ENCODE measurements around the gene CUEDC2. TPM values are rescaled to one million over a fixed set of nuclear protein-coding genes. Genes with fewer than 3 reads are reported as not detected.
"Not testable (repeated sequence)": the region's sequence is repeated elsewhere in the genome, so short reads cannot be mapped to it uniquely, and the experiment has no call there.

The CUEDC2 gene
- total RNA-seq, 1 donor from 2014 or later = 57.7 TPM

DNA sequence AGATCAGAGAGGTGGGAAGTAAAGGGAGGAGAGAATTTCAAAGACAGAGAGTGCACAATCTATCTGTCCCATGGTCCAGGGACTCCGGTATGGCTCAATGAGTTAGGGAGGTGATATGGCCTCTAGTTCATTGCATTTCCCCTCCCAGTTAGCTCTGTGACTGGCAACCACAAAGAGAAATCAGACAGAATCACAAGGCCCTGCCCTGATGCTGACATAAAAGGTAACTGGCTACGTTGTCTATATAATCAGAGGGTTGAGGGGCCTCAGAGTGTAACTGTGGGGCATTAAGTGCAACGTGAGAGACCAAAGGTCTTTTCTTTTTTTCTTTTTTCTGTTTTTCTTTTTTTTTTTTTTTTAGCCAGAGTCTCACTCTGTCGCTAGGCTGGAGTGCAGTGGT is 26.3 kb upstream of the CUEDC2 start:
- H3K36me3 Mint-ChIP-seq (ENCODE audit: low read depth) = peaks cover 2% of the 10 kb centered on the region
- H3K4me3 Mint-ChIP-seq (ENCODE audit: unreplicated experiment) = no peak overlapping the region
- no peak overlapping the region for H3K27ac Mint-ChIP-seq (ENCODE audit: unreplicated experiment)
- no peaks in the 10 kb centered on the region for H3K9me3 Mint-ChIP-seq (ENCODE audit: low read depth)
- TF ChIP-seq, protein P1, sequence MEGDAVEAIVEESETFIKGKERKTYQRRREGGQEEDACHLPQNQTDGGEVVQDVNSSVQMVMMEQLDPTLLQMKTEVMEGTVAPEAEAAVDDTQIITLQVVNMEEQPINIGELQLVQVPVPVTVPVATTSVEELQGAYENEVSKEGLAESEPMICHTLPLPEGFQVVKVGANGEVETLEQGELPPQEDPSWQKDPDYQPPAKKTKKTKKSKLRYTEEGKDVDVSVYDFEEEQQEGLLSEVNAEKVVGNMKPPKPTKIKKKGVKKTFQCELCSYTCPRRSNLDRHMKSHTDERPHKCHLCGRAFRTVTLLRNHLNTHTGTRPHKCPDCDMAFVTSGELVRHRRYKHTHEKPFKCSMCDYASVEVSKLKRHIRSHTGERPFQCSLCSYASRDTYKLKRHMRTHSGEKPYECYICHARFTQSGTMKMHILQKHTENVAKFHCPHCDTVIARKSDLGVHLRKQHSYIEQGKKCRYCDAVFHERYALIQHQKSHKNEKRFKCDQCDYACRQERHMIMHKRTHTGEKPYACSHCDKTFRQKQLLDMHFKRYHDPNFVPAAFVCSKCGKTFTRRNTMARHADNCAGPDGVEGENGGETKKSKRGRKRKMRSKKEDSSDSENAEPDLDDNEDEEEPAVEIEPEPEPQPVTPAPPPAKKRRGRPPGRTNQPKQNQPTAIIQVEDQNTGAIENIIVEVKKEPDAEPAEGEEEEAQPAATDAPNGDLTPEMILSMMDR (IDR thresholded peaks at IDR 0.05) = no peak
- H3K4me1 Mint-ChIP-seq (ENCODE audit: low read depth) = peaks cover 27% of the 10 kb centered on the region
- peaks cover 5% of the 10 kb centered on the region for H3K27me3 Mint-ChIP-seq (ENCODE audit: low read depth)
- no peak for DNase-seq (ENCODE audit: low spot score)

DNA sequence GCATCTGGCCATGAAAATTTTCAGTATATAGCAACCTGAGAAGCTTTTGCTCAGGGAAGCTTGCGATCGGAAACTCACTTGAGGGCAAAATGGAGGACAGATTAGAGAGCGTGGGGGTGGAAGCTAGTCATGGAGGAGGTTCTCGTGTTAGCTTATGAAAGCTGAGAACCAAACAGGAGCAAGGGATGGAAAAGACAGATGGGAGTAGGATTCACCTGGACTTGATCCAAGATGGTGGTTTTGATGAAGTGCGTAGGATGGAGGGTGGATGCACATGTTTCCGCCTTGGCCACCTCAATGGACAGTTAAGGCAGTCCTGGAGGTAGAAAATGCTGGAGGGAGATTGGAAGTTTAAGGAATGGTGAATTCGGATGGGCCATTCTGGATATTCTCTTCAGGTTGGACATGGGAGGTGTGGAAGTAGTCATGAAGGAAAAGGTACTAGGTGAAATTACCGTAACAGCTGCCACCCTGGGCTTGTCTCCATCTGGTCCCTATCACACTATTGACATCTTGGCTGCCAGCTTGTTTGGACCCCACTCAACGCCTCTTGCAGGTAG is 25.3 kb upstream of the CUEDC2 start:
- no peaks in the 10 kb centered on the region for H3K9me3 Mint-ChIP-seq (ENCODE audit: low read depth)
- H3K4me1 Mint-ChIP-seq (ENCODE audit: low read depth) = peaks cover 32% of the 10 kb centered on the region
- no peak overlapping the region for H3K27ac Mint-ChIP-seq (ENCODE audit: unreplicated experiment)
- DNase-seq (ENCODE audit: low spot score) = no peak
- H3K27me3 Mint-ChIP-seq (ENCODE audit: low read depth) = peaks cover 3% of the 10 kb centered on the region
- TF ChIP-seq, protein P1 (IDR thresholded peaks at IDR 0.05) = no peak
- H3K36me3 Mint-ChIP-seq (ENCODE audit: low read depth) = peaks cover 2% of the 10 kb centered on the region
- H3K4me3 Mint-ChIP-seq (ENCODE audit: unreplicated experiment) = no peak overlapping the region

DNA sequence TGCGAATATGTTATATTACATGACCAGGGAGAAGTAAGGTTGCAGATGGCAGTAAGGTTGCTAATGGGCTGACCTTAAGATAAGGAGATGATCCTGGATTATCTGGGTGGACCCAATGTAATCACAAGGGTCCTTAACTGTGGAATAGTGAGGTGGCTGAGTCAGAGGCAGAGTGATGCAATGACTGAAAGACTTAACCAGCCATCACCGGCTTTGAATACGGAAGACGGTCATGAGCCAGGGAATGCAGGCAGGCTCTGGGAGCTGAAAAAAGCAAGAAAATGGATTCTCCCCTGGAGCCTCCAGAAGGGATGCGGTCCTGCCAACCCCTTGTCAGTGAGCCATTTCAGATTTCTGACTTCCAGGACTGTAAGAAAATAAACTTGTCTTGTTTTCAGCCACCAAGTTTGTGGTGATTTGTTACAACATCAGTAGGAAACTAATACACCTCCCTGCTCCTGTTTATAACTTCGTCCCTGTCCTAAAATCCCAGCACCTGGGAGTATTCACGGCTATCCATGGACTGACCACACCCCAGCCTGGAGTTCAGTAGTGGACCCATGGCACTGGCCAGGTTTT is 23.6 kb upstream of the CUEDC2 start:
- DNase-seq (ENCODE audit: low spot score) = no peak
- no peak overlapping the region for H3K4me3 Mint-ChIP-seq (ENCODE audit: unreplicated experiment)
- H3K4me1 Mint-ChIP-seq (ENCODE audit: low read depth) = peaks cover 24% of the 10 kb centered on the region
- H3K36me3 Mint-ChIP-seq (ENCODE audit: low read depth) = peaks cover 2% of the 10 kb centered on the region
- TF ChIP-seq, protein P1 (IDR thresholded peaks at IDR 0.05) = no peak
- H3K9me3 Mint-ChIP-seq (ENCODE audit: low read depth) = no peaks in the 10 kb centered on the region
- peak overlapping the region; percentile 70 for H3K27ac Mint-ChIP-seq (ENCODE audit: unreplicated experiment)
- no peaks in the 10 kb centered on the region for H3K27me3 Mint-ChIP-seq (ENCODE audit: low read depth)

DNA sequence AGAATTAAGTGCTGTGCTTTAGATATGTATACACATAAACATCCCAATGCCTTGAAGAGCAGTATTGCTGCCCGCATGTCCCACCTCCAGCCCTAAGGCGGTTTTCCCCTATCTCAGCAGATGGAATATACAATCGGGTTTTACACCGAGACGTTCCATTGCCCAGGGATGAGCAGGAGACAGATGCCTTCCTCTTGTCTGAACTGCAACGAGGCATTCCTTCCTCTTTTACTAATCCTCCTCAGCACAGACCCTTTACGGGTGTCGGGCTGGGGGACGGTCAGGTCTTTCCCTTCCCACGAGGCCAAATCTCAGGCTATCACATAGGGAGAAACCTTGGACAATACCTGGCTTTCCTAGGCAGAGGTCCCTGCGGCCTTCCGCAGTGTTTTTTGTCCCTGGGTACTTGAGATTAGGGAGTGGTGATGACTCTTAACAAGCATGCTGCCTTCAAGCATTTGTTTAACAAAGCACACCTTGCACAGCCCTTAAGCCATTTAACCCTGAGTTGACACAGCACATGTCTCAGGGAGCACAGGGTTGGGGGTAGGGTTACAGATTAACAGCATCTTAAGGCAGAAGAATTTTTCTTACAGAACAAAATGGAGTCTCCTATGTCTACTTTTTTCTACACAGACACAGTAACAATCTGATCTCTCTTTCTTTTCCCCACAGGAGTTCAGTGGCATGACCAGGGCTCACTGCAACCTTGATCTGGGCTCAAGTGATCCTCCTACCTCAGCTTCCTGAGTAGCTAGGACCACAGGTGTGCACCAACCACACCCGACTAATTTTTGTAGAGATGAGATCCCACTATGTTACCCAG is 22.5 kb upstream of the CUEDC2 start:
- H3K27ac Mint-ChIP-seq (ENCODE audit: unreplicated experiment) = peak overlapping the region; percentile 45
- not testable (repeated sequence) for H3K36me3 Mint-ChIP-seq (ENCODE audit: low read depth); DNase-seq (ENCODE audit: low spot score); H3K9me3 Mint-ChIP-seq (ENCODE audit: low read depth); H3K4me3 Mint-ChIP-seq (ENCODE audit: unreplicated experiment); H3K27me3 Mint-ChIP-seq (ENCODE audit: low read depth)
- H3K4me1 Mint-ChIP-seq (ENCODE audit: low read depth) = peaks cover 23% of the 10 kb centered on the region

DNA sequence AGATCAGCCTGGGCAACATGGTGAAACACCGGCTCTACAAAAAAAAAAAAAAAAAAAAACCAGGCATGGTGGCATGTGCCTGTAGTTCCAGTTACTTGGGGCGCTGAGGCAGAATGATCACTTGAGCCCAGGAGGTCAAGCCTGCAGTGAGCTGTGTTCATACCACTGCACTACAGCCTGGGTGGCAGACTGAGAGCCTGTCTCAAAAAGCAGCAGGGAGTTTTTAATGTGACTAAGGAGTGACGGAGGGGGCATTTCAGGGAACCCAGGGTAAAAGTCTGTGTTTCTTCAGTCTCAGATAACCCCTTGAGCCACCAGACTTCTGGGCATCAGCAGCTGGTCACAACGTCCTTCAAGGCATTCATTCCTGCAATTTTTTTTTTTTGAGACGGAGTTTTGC is 21.1 kb upstream of the CUEDC2 start:
- H3K27ac Mint-ChIP-seq (ENCODE audit: unreplicated experiment) = no peak overlapping the region
- H3K9me3 Mint-ChIP-seq (ENCODE audit: low read depth) = no peaks in the 10 kb centered on the region
- no peak for DNase-seq (ENCODE audit: low spot score)

More for the DNA sequence above, 21.1 kb upstream of the CUEDC2 start:
- peaks cover 2% of the 10 kb centered on the region for H3K36me3 Mint-ChIP-seq (ENCODE audit: low read depth)
- H3K27me3 Mint-ChIP-seq (ENCODE audit: low read depth) = no peaks in the 10 kb centered on the region
- H3K4me3 Mint-ChIP-seq (ENCODE audit: unreplicated experiment) = no peak overlapping the region
- TF ChIP-seq, protein P1 (IDR thresholded peaks at IDR 0.05) = no peak
- peaks cover 29% of the 10 kb centered on the region for H3K4me1 Mint-ChIP-seq (ENCODE audit: low read depth)

All from chondrocyte (in vitro differentiated cells).